ENCODE measurements around the gene TACC2.
"Not testable (repeated sequence)": the region's sequence is repeated elsewhere in the genome, so short reads cannot be mapped to it uniquely, and the experiment has no call there.

TACC2 gene

GRCh38 chr10:122190176-122190943 is 201.4 kb downstream of the TACC2 start:
- DNase-seq, result peak in 7 of 42 donors; percentile 32 to 62 (median 48)
- intact Hi-C loops (cut with DNase I), result no loop called here

GRCh38 chr10:122191936-122192541 is 203.1 kb downstream of the TACC2 start:
- intact Hi-C loops (cut with DNase I), result no loop called here
- peak in 41 of 42 donors; percentile 22 to 80 (median 53) for DNase-seq

- no peak for DNase-seq
- intact Hi-C loops (cut with DNase I), result no loop called here
Observed at GRCh38 chr10:122194251-122194650, 205.3 kb downstream of the TACC2 start.

GRCh38 chr10:122196218-122196617 is 207.3 kb downstream of the TACC2 start:
- DNase-seq, result no peak
- intact Hi-C loops (cut with DNase I), result no loop called here

GRCh38 chr10:122197611-122198222 is 208.8 kb downstream of the TACC2 start:
- intact Hi-C loops (cut with DNase I), result no loop called here
- DNase-seq, result no peak

GRCh38 chr10:122198631-122199030 is 209.7 kb downstream of the TACC2 start:
- intact Hi-C loops (cut with DNase I), result no loop called here
- no peak for DNase-seq

GRCh38 chr10:122199070-122199469 is 210.1 kb downstream of the TACC2 start:
- peak in 1 of 42 donors; percentile 26 for DNase-seq
- intact Hi-C loops (cut with DNase I), result no loop called here

GRCh38 chr10:122199689-122200088 is 210.7 kb downstream of the TACC2 start:
- no peak for DNase-seq
- intact Hi-C loops (cut with DNase I), result no loop called here

GRCh38 chr10:122201401-122201800 is 212.4 kb downstream of the TACC2 start:
- DNase-seq, result no peak
- intact Hi-C loops (cut with DNase I), result no loop called here

GRCh38 chr10:122203180-122203579 is 214.2 kb downstream of the TACC2 start:
- DNase-seq; intact Hi-C loops (cut with DNase I): not testable (repeated sequence)

GRCh38 chr10:122204691-122205489 is 215.9 kb downstream of the TACC2 start:
- intact Hi-C loops (cut with DNase I), result no loop called here
- peak in 1 of 42 donors; percentile 41 for DNase-seq

- intact Hi-C loops (cut with DNase I), result no loop called here
- peak in 2 of 42 donors; percentile 25 to 49 for DNase-seq
Observed at GRCh38 chr10:122206471-122207065, 217.6 kb downstream of the TACC2 start.

- DNase-seq, result no peak
Observed at GRCh38 chr10:122207163-122207562, 218.2 kb downstream of the TACC2 start.

GRCh38 chr10:122207596-122207995 is 218.6 kb downstream of the TACC2 start:
- intact Hi-C loops (cut with DNase I), result no loop called here

More at GRCh38 chr10:122207163-122207562, 218.2 kb downstream of the TACC2 start:
- intact Hi-C loops (cut with DNase I), result no loop called here

GRCh38 chr10:122208571-122209430 is 219.8 kb downstream of the TACC2 start:
- intact Hi-C loops (cut with DNase I), result no loop called here

More at GRCh38 chr10:122207596-122207995, 218.6 kb downstream of the TACC2 start:
- DNase-seq, result no peak

GRCh38 chr10:122210481-122211265 is 221.7 kb downstream of the TACC2 start:
- intact Hi-C loops (cut with DNase I), result loop anchor here (5.0 kb wide), 1 partner anchor 68 kb away; no protein-coding TSS in a partner anchor
- no peak for DNase-seq

More at GRCh38 chr10:122208571-122209430, 219.8 kb downstream of the TACC2 start:
- peak in 1 of 42 donors; percentile 11 for DNase-seq

- intact Hi-C loops (cut with DNase I), result loop anchor here (5.0 kb wide), 1 partner anchor 71 kb away; no protein-coding TSS in a partner anchor
- no peak for DNase-seq
Observed at GRCh38 chr10:122213364-122213763, 224.4 kb downstream of the TACC2 start.
